WTC11 (cell line): ENCODE measurements around the gene MUC6. TPM values are rescaled to one million over a fixed set of nuclear protein-coding genes. Genes with fewer than 3 reads are reported as not detected.

ENCODE experiments used
- ATAC-seq: fragments of 200-7000 bp; cut with Tn5 transposase; 2 replicates; pipeline ENCODE4 v1.10.0; 2021; ENCODE audit warnings: mild to moderate bottlenecking, moderate library complexity
- CTCF ChIA-PET: fragments of 300-600 bp; sonication (Branson Sonifier 250); formaldehyde crosslinking; loops from one replicate; lab custom pipeline; 2021; ENCODE audit warnings: antibody characterized with exemption; lab: Charles Lee
- POLR2A ChIA-PET: fragments of 350-600 bp; sonication (Branson Sonifier 250); formaldehyde crosslinking; loops from one replicate; lab custom pipeline; 2021; ENCODE audit warnings: antibody characterized with exemption; lab: Charles Lee
- DNase-seq: peaks from one replicate; pipeline ENCODE4 v3.0.0; 2021; ENCODE audit warnings: low spot score
- H3K27ac Mint-ChIP-seq: 2 replicates; pipeline ENCODE4 v1.8.0; 2021; ENCODE audit warnings: mixed read lengths
- H3K27me3 Mint-ChIP-seq: 2 replicates; pipeline ENCODE4 v1.8.0; 2021; ENCODE audit warnings: low read depth, mild to moderate bottlenecking, moderate library complexity, mixed read lengths
- H3K36me3 Mint-ChIP-seq: 2 replicates; pipeline ENCODE4 v1.8.0; 2021; ENCODE audit warnings: mixed read lengths
- H3K4me1 Mint-ChIP-seq: 2 replicates; pipeline ENCODE4 v1.8.0; 2022; ENCODE audit warnings: mixed read lengths
- H3K4me3 Mint-ChIP-seq: 2 replicates; pipeline ENCODE4 v1.8.0; 2021; ENCODE audit warnings: mild to moderate bottlenecking, moderate library complexity, mixed read lengths
- H3K9me3 Mint-ChIP-seq: 2 replicates; pipeline ENCODE4 v1.8.0; 2021; ENCODE audit warnings: mixed read lengths
- ESRRA ChIP-seq: sonication (generic); formaldehyde crosslinking; IDR thresholded peaks from 2 replicates; pipeline ENCODE4 v1.8.1; 2022; ENCODE audit warnings: mild to moderate bottlenecking, missing genetic modification reagents, borderline replicate concordance
- MLX ChIP-seq: sonication (generic); formaldehyde crosslinking; IDR thresholded peaks from 2 replicates; pipeline ENCODE4 v1.8.1; 2023; ENCODE audit warnings: mild to moderate bottlenecking, missing genetic modification reagents, moderate library complexity
- NFATC4 ChIP-seq: fragments of 250-450 bp; sonication (Bioruptor Pico); IDR thresholded peaks from 2 replicates; pipeline ENCODE4 v1.9.0; 2021; ENCODE audit warnings: mild to moderate bottlenecking
- NFE2L1 ChIP-seq: sonication (generic); formaldehyde crosslinking; IDR thresholded peaks from 2 replicates; pipeline ENCODE4 v1.8.1; 2023; ENCODE audit warnings: missing genetic modification reagents
- NR3C1 ChIP-seq: sonication (generic); formaldehyde crosslinking; conservative IDR thresholded peaks from 2 replicates; pipeline ENCODE4 v1.8.1; 2023; ENCODE audit warnings: low read depth, mild to moderate bottlenecking, missing genetic modification reagents
- PRDM15 ChIP-seq: sonication (generic); formaldehyde crosslinking; IDR thresholded peaks from 2 replicates; pipeline ENCODE4 v1.8.0; 2022; ENCODE audit warnings: missing genetic modification reagents
- RELA ChIP-seq: sonication (generic); formaldehyde crosslinking; IDR thresholded peaks from 2 replicates; pipeline ENCODE4 v1.8.1; 2022; ENCODE audit warnings: missing genetic modification reagents, mild to moderate bottlenecking, borderline replicate concordance
- RORB ChIP-seq: fragments of 250-450 bp; sonication (Bioruptor Pico); IDR thresholded peaks from 2 replicates; pipeline ENCODE4 v1.9.0; 2021; ENCODE audit warnings: mild to moderate bottlenecking
- TEAD1 ChIP-seq: sonication (generic); formaldehyde crosslinking; IDR thresholded peaks from 2 replicates; pipeline ENCODE4 v1.8.0; 2022; ENCODE audit warnings: mild to moderate bottlenecking, missing genetic modification reagents
- TEAD4 ChIP-seq: sonication (generic); formaldehyde crosslinking; IDR thresholded peaks from 2 replicates; pipeline ENCODE4 v1.8.0; 2022; ENCODE audit warnings: mild to moderate bottlenecking, missing genetic modification reagents
- USF2 ChIP-seq: sonication (generic); formaldehyde crosslinking; IDR thresholded peaks from 2 replicates; pipeline ENCODE4 v1.8.1; 2023; ENCODE audit warnings: mild to moderate bottlenecking, missing genetic modification reagents, moderate library complexity
- ZBTB21 ChIP-seq: sonication (generic); formaldehyde crosslinking; IDR thresholded peaks from 2 replicates; pipeline ENCODE4 v1.8.1; 2023; ENCODE audit warnings: mild to moderate bottlenecking, missing genetic modification reagents, borderline replicate concordance
- ZNF219 ChIP-seq: sonication (generic); formaldehyde crosslinking; IDR thresholded peaks from 2 replicates; pipeline ENCODE4 v1.8.0; 2023; ENCODE audit warnings: missing genetic modification reagents, mild to moderate bottlenecking, borderline replicate concordance
- ZNF263 ChIP-seq: sonication (generic); formaldehyde crosslinking; IDR thresholded peaks from 2 replicates; pipeline ENCODE4 v1.8.1; 2022; ENCODE audit warnings: low read depth, mild to moderate bottlenecking, moderate library complexity, missing genetic modification reagents
- ZNF281 ChIP-seq: sonication (generic); formaldehyde crosslinking; IDR thresholded peaks from 2 replicates; pipeline ENCODE4 v1.8.0; 2023; ENCODE audit warnings: mild to moderate bottlenecking, missing genetic modification reagents
- ZNF317 ChIP-seq: sonication (generic); formaldehyde crosslinking; IDR thresholded peaks from 2 replicates; pipeline ENCODE4 v1.8.1; 2023; ENCODE audit warnings: low read depth, mild to moderate bottlenecking, moderate library complexity, missing genetic modification reagents, borderline replicate concordance
- ZSCAN18 ChIP-seq: fragments of 250-450 bp; sonication (Bioruptor Pico); IDR thresholded peaks from 2 replicates; pipeline ENCODE4 v2.1.2; 2022; ENCODE audit warnings: mild to moderate bottlenecking, moderate library complexity
- total RNA-seq: library from RNA; stranded (reverse); gene quantifications from 3 replicates; pipeline ENCODE4 v1.2.3, GENCODE V29; 2021
- TF ChIP-seq, protein P1 (sequence below): sonication (generic); formaldehyde crosslinking; IDR thresholded peaks from 2 replicates; pipeline ENCODE4 v1.8.1; 2023; ENCODE audit warnings: mild to moderate bottlenecking, missing genetic modification reagents
- TF ChIP-seq, protein P2 (sequence below): sonication (generic); formaldehyde crosslinking; IDR thresholded peaks from 2 replicates; pipeline ENCODE4 v1.8.1; 2023; ENCODE audit warnings: mild to moderate bottlenecking, moderate library complexity, missing genetic modification reagents
- TF ChIP-seq, protein P3 (sequence below): sonication (generic); formaldehyde crosslinking; conservative IDR thresholded peaks from 2 replicates; pipeline ENCODE4 v1.8.1; 2022; ENCODE audit warnings: mild to moderate bottlenecking, missing genetic modification reagents

MUC6 gene
- total RNA-seq, 1 experiment from 2014 or later, result 0.13 TPM

GRCh38 chr11:1029051-1029450 is 7.5 kb downstream of the MUC6 start:
- Mint-ChIP-seq H3K4me1 (no peaks in the 10 kb centered on the region), H3K9me3 (peaks cover 6% of the 10 kb centered on the region), H3K36me3 (no peaks in the 10 kb centered on the region), H3K27ac (no peak overlapping the region), H3K27me3 (no peaks in the 10 kb centered on the region), H3K4me3 (no peak overlapping the region)
- DNase-seq, result no peak
- ChIA-PET POLR2A (no interaction called here), CTCF (no interaction called here)
- no peak for ATAC-seq
- TF ChIP-seq TEAD1 (CRISPR knock-in tag) (no peak), TEAD4 (no peak), USF2 (CRISPR knock-in tag) (no peak), ZBTB21 (CRISPR knock-in tag) (no peak), ESRRA (CRISPR knock-in tag) (no peak), MLX (no peak), ZSCAN18 (CRISPR knock-in tag) (no peak), PRDM15 (no peak), RELA (CRISPR knock-in tag) (no peak), ZNF219 (CRISPR knock-in tag) (no peak), RORB (CRISPR knock-in tag) (no peak), NR3C1 (CRISPR knock-in tag) (no peak), ZNF317 (no peak), ZNF281 (CRISPR knock-in tag) (no peak), NFATC4 (CRISPR knock-in tag) (no peak), ZNF263 (CRISPR knock-in tag) (no peak), NFE2L1 (CRISPR knock-in tag) (no peak)
- TF ChIP-seq, protein P1, sequence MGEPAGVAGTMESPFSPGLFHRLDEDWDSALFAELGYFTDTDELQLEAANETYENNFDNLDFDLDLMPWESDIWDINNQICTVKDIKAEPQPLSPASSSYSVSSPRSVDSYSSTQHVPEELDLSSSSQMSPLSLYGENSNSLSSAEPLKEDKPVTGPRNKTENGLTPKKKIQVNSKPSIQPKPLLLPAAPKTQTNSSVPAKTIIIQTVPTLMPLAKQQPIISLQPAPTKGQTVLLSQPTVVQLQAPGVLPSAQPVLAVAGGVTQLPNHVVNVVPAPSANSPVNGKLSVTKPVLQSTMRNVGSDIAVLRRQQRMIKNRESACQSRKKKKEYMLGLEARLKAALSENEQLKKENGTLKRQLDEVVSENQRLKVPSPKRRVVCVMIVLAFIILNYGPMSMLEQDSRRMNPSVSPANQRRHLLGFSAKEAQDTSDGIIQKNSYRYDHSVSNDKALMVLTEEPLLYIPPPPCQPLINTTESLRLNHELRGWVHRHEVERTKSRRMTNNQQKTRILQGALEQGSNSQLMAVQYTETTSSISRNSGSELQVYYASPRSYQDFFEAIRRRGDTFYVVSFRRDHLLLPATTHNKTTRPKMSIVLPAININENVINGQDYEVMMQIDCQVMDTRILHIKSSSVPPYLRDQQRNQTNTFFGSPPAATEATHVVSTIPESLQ (CRISPR knock-in tag), result no peak
- TF ChIP-seq, protein P2, sequence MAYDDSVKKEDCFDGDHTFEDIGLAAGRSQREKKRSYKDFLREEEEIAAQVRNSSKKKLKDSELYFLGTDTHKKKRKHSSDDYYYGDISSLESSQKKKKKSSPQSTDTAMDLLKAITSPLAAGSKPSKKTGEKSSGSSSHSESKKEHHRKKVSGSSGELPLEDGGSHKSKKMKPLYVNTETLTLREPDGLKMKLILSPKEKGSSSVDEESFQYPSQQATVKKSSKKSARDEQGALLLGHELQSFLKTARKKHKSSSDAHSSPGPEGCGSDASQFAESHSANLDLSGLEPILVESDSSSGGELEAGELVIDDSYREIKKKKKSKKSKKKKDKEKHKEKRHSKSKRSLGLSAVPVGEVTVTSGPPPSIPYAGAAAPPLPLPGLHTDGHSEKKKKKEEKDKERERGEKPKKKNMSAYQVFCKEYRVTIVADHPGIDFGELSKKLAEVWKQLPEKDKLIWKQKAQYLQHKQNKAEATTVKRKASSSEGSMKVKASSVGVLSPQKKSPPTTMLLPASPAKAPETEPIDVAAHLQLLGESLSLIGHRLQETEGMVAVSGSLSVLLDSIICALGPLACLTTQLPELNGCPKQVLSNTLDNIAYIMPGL (CRISPR knock-in tag), result no peak
- TF ChIP-seq, protein P3, sequence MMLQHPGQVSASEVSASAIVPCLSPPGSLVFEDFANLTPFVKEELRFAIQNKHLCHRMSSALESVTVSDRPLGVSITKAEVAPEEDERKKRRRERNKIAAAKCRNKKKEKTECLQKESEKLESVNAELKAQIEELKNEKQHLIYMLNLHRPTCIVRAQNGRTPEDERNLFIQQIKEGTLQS (CRISPR knock-in tag), result no peak
